ENCODE measurements around the gene PRLR. TPM values are rescaled to one million over a fixed set of nuclear protein-coding genes. Genes with fewer than 3 reads are reported as not detected.
"Not testable (repeated sequence)": the region's sequence is repeated elsewhere in the genome, so short reads cannot be mapped to it uniquely, and the experiment has no call there.

Gene PRLR
- total RNA-seq, 1 donor from 2014 or later = 0.50 TPM

DNA sequence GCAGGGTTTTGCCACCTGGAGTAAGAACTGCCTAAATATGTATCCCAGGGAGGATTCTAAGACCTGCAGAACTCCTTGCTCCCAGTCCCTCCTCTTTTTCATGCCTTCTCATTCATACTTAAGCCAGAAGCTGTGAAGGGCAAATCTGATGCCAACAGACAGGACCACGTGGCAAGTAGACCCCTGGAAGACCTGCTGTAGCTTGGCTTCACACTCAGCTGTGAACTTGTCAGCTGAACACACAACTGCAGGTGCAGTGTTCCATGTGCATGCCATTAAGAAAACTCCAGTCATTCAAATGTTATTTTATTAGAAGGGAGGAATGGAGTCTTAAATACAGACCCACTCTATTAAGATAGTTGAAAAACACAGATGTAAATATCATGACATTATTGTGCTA is 103.3 kb downstream of the PRLR start:
- no peak for DNase-seq (ENCODE audit: low read depth)

DNA sequence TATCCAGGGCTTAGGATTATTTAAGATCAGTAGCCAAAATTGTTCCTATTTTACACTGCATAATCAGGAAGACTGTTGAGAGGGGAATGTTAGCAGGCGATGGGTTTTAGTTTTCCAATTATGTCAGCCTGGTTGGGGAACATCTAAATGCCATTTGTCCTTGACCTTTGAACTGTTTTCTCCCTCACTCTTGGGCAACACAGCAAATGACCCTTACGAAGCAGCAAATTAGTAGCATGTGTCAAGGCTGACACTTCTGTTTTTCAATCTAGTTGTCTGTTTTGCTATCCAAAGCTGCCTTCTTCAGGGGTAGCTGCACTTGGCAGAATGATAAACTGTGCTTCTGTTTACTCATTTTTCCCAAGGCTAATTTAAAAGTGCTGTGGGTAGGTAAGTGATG is 104.5 kb downstream of the PRLR start:
- no peak for DNase-seq (ENCODE audit: low read depth)

DNA sequence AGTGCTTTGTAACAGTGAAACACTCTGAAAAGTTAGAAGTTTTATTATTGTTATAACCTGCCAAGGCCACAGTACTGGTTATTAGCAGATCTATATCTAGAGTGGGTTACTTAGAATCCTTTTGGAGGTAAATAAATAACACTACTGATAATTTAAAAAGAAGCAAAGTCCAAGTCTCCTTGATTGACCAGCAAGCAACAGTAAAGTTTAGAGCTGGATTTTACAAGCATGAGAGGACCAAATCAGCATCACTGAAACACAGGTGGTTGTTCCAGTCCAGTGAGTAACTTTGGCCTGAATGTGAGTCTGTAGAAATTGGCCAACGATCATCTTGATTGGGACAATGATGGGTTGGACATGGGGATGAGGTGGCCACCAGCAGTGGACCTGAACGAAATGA is 105.4 kb downstream of the PRLR start:
- no peak for DNase-seq (ENCODE audit: low read depth)

DNA sequence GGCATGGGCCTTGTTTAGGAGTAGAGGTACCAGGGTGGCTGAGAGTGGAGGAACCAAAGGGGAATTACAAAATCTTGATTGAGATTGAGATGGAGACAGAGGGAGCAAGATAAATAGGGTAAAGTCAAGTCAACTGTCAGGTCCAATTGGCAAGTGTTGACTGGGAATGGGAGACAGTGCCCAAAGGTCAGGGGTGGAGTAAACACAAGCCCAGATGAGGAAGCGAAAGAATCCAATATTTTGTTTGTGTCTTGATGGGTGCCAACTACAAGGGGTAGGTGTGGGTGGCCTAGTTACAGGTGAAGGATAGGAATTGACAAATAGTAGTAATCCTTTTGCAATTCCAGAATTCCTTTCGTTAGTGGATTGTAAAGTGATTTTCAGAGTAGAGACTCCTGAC is 107.5 kb downstream of the PRLR start:
- no peak for DNase-seq (ENCODE audit: low read depth)

DNA sequence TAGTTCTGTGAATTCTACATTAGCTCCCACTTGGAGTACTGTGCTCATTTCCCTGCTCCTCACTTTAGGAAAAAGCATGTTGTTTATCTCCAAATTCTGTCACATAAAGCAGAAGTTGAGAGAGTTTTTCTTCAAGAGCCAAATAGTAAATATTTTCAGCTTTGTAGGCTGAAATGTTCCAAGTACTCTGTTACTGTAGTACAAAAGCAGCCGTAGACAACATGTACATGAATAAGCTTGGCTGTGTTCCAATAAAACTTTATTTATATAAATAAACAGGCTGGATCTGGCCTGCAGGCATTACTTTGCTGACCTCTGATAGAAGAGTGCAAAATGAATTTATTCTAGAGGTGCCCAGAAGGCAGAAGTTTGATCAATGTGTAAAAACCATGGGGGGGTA is 109.6 kb downstream of the PRLR start:
- peak; percentile 17 for DNase-seq (ENCODE audit: low read depth)

DNA sequence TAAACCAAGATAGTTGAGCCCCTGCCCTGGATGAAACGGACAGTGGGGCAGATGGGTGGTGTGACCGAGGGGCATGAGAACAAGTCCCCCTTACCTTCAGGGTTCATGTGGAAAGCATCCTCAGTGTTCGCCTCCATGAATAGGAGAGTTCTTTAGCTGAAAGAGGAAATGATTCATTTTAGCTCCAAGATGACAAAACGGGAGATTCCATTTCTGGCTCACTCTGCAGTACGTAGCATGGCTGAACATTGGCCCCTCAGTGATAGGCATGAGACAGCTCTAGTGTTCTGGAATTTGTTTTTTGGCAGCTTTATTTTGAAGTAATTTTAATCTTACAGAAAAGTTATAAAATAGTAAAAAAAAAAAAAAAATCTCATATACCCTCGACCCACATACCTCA is 112.3 kb downstream of the PRLR start:
- peak; percentile 36 for DNase-seq (ENCODE audit: low read depth)

DNA sequence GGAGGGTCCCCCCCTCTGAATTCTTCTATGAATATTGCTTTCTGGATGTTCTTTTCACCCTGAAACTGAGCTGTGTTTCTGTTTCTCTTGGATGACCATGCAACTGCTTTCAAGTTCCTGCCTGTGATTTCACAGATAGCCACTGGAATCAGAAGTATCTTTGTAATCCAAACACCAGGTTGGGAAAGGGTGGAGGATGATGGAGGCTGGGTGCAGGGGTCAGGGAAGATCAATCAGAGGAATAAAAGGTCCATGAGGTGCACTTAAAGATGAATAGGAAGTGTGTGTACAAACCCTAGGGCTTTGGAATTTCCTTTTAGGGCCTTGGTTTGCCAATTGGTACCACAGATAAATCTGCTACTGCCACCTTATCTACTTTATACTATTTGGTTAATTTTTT is 114.4 kb downstream of the PRLR start:
- peak; percentile 31 for DNase-seq (ENCODE audit: low read depth)

DNA sequence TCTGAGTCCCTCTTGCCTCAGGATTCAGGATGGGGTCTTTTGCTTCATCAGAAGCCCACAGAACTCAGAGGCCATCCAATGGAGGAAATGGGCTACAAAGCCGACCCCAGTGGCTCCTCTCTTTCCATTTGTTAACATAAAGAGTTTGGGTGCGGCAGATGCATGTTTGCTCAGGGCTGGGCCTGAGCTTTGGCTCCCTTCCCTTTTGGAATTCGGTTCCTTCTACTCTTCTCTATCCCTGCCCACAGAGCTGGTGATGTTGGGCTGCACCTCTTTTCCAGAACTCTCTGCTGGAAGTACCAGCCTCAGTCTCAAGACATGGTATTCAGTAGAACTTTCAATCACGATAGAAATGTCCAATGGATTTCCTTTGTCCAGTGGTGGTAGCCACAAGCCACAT is 115.6 kb downstream of the PRLR start:
- DNase-seq (ENCODE audit: low read depth) = no peak

DNA sequence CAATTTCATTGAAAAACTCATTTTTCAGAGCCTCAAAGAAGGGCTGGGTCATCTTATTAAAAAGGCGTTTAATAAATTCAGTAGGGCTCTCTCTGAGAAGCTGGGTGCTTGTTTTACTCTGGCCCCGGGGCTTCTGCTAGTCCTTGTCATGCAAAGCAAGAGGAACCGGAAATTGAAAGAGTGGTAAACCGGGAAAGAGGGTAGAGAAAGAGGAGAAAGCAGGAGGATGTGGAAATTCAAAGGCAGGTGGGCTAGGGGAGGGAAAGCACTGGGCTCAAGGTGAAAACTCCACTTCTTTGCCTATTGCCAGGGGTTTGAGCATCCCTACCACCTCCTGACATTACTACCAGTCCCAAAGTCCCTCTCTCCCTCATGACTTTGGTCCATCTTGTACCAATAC is 118.0 kb downstream of the PRLR start:
- DNase-seq (ENCODE audit: low read depth) = no peak

DNA sequence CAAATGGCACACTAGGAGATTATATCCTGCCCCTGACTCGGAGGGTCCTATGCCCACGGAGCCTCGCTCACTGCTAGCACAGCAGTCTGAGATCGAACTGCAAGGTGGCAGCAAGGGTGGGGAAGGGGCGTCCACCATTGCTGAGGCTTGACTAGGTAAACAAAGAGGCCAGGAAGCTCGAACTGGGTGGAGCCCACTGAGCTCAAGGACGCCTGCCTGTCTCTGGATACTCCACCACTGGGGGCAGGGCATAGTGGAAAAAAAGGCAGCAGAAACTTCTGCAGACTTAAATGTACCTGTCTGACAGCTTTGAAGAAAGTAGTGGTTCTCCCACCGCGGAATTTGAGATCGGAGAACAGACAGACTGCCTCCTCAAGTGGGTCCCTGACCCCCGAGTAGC is 125.7 kb downstream of the PRLR start:
- not testable (repeated sequence) for DNase-seq (ENCODE audit: low read depth)

DNA sequence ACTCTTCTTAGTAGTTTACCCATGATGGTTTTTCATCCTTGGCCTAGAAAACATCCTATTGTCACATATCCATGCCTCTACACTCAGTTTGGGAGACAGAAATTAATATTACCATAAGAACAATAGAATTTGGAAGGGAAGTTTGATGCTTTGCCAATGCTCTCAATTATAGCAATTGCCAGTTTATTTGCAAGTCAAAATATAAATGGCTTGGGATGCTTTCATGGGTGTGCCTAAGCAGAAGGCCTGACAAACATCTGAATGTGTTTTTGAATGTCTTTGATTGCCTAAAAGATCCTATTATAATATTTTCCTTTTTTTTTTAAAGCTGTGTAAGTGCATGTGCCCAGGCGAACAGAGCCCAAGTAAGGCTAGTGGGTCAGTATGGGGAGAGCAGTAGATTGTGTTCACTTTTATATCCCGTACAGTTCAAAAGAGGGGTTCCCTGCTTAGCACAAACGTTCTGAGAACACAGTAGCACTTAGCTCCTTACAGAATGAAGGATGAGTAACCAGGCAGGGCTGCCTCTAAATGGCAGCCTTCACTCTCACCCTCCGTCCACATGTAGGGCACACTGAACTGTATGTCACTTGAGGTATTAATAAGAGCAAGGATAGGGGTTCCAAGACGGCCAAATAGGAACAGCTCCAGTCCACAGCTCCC is 126.5 kb downstream of the PRLR start:
- DNase-seq (ENCODE audit: low read depth) = no peak

DNA sequence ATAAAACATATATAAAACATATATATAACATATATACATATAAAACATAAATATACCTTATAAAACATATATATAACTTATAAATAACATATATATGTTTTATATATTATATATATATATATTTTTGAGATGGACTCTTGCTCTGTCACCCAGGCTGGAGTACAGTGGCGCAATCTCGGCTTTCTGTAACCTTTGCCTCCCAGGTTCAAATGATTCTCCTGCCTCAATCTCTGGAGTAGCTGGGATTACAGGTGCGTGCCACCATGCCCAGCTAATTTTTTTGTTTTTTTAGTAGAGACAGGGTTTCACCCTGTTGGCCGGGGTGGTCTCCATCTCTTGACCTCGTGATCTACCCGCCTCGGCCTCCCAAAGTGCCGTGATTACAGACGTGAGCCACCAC is 128.6 kb downstream of the PRLR start:
- DNase-seq (ENCODE audit: low read depth) = not testable (repeated sequence)

DNA sequence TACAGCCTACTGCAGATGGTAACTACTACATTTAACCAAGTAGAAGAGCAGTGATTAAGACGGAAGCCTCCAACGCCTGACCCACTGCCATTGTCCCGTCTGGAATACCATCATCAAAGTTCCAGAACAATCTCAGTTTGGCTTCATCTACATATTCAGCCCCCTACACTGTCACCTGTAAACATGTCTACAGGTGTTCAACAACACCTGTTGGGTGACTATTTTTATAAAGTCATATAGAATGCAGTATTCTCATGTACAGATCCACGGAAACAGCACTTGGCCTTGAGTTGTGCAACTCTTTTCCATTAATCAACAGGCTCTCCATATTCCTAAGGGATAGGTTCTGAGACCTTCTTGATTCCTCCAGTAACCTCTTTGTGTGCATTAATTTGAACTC is 129.3 kb downstream of the PRLR start:
- no peak for DNase-seq (ENCODE audit: low read depth)

DNA sequence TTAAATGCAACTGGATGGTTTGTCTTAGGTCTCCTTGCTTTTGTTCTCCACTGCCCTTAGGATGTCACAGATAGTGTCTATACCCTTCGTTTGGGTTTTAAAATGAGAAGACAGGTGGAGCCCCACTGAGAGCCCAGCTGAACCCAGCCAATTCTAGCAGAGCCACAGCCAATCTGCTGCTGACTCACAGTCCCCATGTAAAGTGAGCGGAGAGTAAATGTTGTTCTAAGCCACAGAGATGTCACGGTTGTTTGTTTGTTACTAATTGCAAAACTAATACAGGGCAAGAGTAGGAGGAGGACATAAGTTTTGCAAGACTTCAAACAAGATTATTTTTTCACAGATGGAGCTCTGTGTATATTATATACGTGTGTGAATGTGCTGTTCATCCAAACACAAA is 132.1 kb downstream of the PRLR start:
- DNase-seq (ENCODE audit: low read depth) = no peak

DNA sequence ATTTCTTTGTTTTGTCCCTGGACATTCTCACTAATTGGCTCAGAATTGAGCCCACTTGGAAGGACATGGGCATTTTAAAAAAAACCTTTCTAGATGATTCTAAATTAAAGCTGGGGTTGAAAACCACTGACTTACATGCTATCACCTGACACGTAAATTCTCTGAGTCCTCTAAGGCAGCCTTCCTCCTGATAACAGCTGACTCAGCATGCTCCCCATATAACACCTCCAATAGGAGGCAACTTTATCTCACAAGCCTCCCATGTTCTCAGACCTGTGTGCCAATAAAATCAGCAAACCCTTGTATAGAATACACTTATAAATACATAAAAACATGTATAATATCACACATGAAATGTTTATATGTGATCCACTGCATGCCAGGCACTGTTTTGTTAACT is 133.4 kb downstream of the PRLR start:
- no peak for DNase-seq (ENCODE audit: low read depth)

DNA sequence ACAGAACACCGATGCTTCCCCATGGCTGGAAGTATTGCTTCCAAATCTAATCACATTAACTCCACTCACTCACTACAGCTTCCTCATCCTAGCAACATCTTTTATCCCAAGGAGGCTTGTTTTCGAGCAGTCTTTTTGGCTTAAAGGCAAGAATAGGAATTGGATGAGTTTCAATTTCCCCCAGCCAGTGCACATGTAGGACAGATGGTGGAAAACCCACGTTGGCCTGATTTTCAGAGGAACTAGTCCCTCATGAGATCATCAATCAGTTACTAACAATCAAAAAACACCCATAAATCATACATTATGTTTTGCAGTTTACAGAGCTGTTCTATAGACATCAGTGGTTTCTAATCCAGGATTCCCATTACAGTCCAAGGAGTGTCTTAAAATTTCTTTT is 134.1 kb downstream of the PRLR start:
- DNase-seq (ENCODE audit: low read depth) = no peak

DNA sequence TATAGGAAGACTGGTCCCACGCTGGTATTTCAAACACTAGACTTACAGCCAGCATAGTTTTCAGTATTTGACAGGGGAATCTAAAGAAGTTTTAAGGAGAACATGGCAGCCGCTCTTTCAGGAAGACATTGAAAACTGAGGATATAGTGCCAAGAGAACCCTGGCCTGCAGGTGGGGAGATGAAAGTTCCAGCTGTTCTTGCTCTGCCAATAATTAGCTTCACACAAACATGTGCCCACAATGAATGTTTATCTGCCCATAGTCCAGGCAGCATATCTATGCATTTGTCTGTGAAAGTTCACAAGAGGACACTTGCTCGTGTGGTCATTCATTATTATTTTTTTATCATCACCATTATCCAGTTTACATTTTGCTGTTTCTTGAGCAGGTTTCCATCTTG is 134.9 kb downstream of the PRLR start:
- DNase-seq (ENCODE audit: low read depth) = no peak

DNA sequence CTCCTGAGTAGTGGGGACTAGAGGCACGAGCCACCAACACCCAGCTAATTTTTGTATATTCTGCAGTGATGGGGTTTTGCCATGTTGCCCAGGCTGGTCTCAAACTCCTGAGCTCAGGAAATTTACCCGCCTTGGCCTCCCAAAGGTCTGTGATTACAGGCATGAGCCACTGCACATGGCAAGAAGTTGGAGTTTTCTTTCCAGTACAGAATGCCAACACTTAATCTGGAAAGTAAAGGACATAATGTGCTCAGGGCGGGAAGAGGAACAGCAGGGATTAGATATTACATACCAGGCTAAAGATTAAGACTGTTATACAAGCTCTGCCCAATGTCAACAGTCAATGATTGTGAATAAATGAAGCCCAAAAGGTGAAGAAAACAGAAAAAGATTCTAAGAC is 135.3 kb downstream of the PRLR start:
- DNase-seq (ENCODE audit: low read depth) = no peak

DNA sequence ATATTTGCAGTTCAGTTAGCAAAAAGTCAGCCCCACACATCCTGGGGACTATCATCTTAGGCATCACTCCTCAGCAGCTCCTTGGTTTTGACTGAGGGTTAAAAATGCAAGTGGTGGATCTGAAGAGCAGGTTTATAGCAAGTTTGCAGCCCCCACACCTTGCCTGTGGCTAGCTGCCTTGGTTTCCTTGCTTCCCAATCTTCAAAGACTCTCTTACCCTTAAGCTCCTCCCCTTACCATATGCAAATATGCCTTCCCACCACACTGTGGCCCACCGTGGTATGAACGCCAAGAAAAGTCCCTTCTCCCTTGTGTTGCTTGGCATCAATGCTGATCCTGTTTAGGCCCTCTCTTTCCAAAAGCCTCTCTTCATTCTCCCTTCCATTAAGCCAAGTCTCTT is 137.6 kb downstream of the PRLR start:
- DNase-seq (ENCODE audit: low read depth) = no peak

DNA sequence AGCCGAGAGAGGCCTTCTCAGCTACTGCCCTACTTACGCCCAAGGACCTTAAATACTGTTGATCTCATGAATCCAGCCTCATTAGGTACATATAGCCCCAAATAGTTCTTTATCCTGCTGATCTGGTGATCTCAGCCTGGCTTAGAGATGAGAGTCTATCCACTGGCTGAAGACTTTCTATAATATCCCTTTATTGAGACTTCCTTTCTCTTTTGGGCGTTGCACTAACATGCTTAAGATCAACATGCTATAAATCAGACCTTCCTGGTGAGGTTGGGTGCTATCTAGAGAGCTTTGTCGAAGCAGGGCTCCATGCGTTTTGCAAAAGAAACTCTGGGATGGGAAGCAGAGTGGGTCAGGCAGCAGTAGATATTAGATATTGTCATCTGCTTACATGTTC is 138.6 kb downstream of the PRLR start:
- DNase-seq (ENCODE audit: low read depth) = no peak

DNA sequence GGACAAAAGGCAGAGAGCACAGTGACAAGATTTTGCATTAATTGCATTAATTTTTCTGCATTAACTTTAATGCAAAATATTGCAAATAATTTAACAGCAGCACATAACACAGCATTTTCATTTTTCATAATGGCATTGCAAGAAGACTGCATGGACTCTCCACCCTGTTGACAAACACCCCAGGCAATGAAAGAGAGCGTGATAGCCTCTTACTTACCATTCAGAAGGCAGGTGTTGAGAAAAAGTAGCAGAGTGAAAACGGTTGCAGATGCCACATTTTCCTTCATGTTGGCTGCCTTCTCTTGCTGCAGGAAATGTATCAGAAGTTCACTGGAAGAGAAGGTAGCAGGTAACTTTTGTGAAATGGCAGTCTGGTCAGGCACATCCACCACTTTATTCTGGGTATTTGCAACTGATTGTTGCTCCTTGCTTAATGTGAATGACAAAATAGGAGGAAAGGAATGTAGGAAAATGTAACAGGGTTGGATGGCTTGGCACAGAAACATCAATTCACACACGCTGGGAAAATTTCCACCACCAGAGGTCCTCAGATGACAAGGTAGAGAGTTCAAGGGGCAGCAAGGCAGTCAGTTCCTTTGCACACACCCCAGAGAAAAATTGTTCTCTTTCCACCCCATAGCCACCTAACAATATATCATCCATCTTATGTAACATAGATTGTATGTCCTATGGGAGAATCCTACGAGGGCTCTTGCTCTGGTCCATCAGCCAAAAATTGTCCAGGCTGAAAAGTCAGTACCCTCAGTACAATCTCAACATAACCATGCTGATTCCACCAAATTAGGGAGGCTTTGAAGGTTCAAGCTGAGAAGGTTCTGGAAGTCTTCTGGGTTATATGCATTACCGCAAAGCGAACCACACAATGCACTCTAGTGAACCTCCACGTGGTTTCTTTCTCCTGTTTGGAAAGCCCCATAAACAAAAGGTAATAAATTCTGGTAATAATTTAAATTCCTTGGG is 140.7 kb downstream of the PRLR start:
- DNase-seq (ENCODE audit: low read depth) = peak; percentile 65

DNA sequence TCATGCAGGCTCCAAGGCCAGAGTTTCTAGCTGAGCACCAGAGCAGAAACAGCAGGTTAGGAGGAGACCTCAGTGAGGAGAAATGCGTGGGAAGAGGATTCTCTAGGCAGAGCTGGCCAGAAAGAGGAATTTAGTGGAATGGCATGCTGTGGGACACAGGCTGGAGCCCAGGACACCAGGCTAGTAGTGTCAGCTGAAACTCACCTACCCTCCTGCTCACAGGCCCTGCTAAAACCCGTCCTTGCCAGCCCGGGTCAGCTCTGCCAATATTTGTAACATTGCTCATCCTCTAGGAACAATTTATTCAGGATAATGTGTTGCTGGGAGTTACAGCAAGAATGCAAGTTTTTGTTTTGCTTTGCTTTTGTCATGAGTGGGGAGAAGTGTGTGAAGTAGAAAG is 142.3 kb downstream of the PRLR start:
- DNase-seq (ENCODE audit: low read depth) = peak; percentile 84

DNA sequence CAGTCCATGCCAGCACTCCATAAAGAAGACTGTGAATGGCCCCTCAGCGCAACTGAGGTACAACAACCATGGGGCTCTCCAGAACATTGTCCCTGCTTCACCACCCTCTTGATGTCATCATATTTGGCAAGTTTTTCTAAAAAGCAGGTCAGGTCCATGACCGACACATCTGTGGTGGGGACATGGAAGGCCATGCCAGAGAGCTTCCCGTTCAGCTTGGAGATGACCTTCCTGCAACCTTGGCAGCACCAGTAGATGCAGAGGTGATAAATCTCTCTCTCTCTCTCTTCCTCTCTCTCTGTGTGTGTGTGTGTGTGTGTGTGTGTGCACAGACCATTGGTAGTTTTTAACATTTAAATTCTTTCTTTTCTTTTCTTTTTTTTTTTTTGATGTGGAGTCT is 147.1 kb downstream of the PRLR start:
- DNase-seq (ENCODE audit: low read depth) = no peak
